ENCODE results near the gene CAMTA1. TPM values are rescaled to one million over a fixed set of nuclear protein-coding genes. Genes with fewer than 3 reads are reported as not detected.

Gene CAMTA1
- total RNA-seq, 6 experiments from 2014 or later = 78.1 to 96.6 (median 86.1) TPM

GRCh38 chr1:7518411-7518810, 733.2 kb downstream of the CAMTA1 start:
- Mint-ChIP-seq H3K9me3 (no peaks in the 10 kb centered on the region), H3K4me3 (no peak overlapping the region), H3K27me3 (ENCODE audit: insufficient read depth) (peaks cover 15% of the 10 kb centered on the region), H3K4me1 (ENCODE audit: low read depth) (peaks cover 10% of the 10 kb centered on the region; the same call in 1 of the 2 replicates), H3K36me3 (ENCODE audit: low read depth) (no peaks in the 10 kb centered on the region), H3K27ac (no peak overlapping the region)
- TF ChIP-seq CTCF (IDR thresholded peaks at IDR 0.05) = no peak
- DNase-seq = no peak

GRCh38 chr1:7519181-7519860, 734.1 kb downstream of the CAMTA1 start:
- Mint-ChIP-seq H3K9me3 (no peaks in the 10 kb centered on the region), H3K27ac (no peak overlapping the region), H3K27me3 (ENCODE audit: insufficient read depth) (peaks cover 13% of the 10 kb centered on the region), H3K4me3 (no peak overlapping the region), H3K4me1 (ENCODE audit: low read depth) (peaks cover 10% of the 10 kb centered on the region; the same call in 1 of the 2 replicates), H3K36me3 (ENCODE audit: low read depth) (no peaks in the 10 kb centered on the region)
- DNase-seq = no peak
- TF ChIP-seq CTCF (IDR thresholded peaks at IDR 0.05) = no peak

- Mint-ChIP-seq H3K9me3 (no peaks in the 10 kb centered on the region), H3K4me1 (ENCODE audit: low read depth) (peaks cover 10% of the 10 kb centered on the region; the same call in 1 of the 2 replicates), H3K4me3 (no peak overlapping the region), H3K36me3 (ENCODE audit: low read depth) (no peaks in the 10 kb centered on the region), H3K27me3 (ENCODE audit: insufficient read depth) (peaks cover 13% of the 10 kb centered on the region), H3K27ac (no peak overlapping the region)
- TF ChIP-seq CTCF (IDR thresholded peaks at IDR 0.05) = no peak
- no peak for DNase-seq
Measured at GRCh38 chr1:7519861-7520395, 734.7 kb downstream of the CAMTA1 start.

- Mint-ChIP-seq H3K36me3 (ENCODE audit: low read depth) (no peaks in the 10 kb centered on the region), H3K4me3 (no peak overlapping the region), H3K4me1 (ENCODE audit: low read depth) (peaks cover 10% of the 10 kb centered on the region; the same call in 1 of the 2 replicates), H3K9me3 (no peaks in the 10 kb centered on the region), H3K27me3 (ENCODE audit: insufficient read depth) (peaks cover 13% of the 10 kb centered on the region), H3K27ac (no peak overlapping the region)
- no peak for TF ChIP-seq CTCF (IDR thresholded peaks at IDR 0.05)
- DNase-seq = no peak
Measured at GRCh38 chr1:7520496-7520895, 735.2 kb downstream of the CAMTA1 start.

GRCh38 chr1:7524341-7525337, 739.4 kb downstream of the CAMTA1 start:
- Mint-ChIP-seq H3K4me3 (no peak overlapping the region), H3K4me1 (ENCODE audit: low read depth) (peaks cover 42% of the 10 kb centered on the region), H3K27me3 (ENCODE audit: insufficient read depth) (peaks cover 5% of the 10 kb centered on the region), H3K36me3 (ENCODE audit: low read depth) (no peaks in the 10 kb centered on the region), H3K27ac (no peak overlapping the region), H3K9me3 (no peaks in the 10 kb centered on the region)
- TF ChIP-seq CTCF (IDR thresholded peaks at IDR 0.05) = no peak
- DNase-seq = no peak
